Fibroblast of pulmonary artery (primary cell): Measurements from ENCODE around the gene SULT1A1.
"Not testable (repeated sequence)": the region's sequence is repeated elsewhere in the genome, so short reads cannot be mapped to it uniquely, and the experiment has no call there.

Source experiments
- DNase-seq: peaks from one replicate; pipeline ENCODE4 v3.0.0-alpha.2; 2010; ENCODE audit warnings: low read depth
- H3K4me3 ChIP-seq: replicated peaks from 2 replicates; pipeline ENCODE4 v1.5.1; 2011; ENCODE audit warnings: low read depth, mild to moderate bottlenecking, control low read depth, low read length, moderate library complexity
- CTCF ChIP-seq: IDR thresholded peaks from 2 replicates; pipeline ENCODE4 v1.5.1; 2011; ENCODE audit warnings: mild to moderate bottlenecking, control low read depth, low read length, inconsistent platforms; ENCODE audit errors: missing control alignments

SULT1A1 gene

GRCh38 chr16:28597692-28598261 lies 12.1 kb downstream of the SULT1A1 start:
- no peak overlapping the region for H3K4me3 ChIP-seq
- DNase-seq: no peak
- no peak for TF ChIP-seq CTCF

GRCh38 chr16:28596840-28597691 lies 12.8 kb downstream of the SULT1A1 start, which contains the start of gene SULT1A2:
SULT1A2 (minus strand) TSS chr16:28597050; CDS start chr16:28595930, 1,120 bp downstream.
- peak; percentile 20 for DNase-seq
- TF ChIP-seq CTCF: no peak

DNA sequence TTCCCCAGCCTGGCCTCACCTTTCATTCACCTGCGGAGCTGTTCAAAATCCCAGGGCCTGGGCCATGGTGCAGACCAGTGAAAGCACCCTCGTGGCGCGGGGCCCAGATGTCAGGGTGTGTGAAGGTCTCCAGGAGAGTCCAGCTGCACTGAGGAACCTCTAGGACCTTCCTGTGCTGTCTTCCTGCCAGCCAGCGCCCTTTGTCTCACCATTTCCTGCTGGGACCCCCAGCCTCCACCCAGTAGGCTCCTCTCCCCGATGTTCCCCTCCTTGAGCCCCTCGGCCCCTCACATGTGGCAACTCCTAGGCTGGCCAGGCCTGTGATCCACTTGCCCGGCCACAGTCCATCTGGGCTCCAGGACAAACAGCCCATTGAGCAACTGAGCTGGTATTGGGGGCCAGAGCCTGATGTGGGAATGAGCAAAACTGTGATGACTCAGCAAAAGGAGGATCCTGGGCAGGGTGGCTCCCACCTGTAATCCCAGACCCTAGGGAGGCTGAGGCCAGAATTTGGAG lies 13.7 kb downstream of the SULT1A1 start:
- H3K4me3 ChIP-seq: no peak overlapping the region
- no peak for DNase-seq
- TF ChIP-seq CTCF: no peak

More at GRCh38 chr16:28596840-28597691, 12.8 kb downstream of the SULT1A1 start, which contains the start of gene SULT1A2:
- H3K4me3 ChIP-seq: no peak within 1 kb of the TSS

DNA sequence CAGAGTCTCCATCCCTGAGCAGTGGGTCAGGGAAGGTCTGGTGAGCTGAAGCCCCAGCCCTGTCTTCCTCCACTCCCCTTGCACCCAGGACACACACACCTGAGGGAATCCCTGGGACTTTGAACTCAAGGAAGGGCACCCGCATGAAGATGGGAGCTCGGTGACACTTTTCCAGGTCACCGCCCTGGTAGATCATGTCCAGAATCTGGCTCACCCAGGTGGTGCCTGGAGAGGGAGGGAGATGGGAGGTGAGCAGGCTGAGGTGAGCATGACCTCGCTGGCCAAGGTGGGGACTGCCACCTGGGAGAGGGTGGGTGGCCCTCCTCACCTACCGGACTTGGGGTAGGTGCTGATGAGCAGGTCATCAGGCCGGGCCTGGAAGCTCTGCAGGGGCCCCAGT lies 14.4 kb downstream of the SULT1A1 start:
- not testable (repeated sequence) for H3K4me3 ChIP-seq, DNase-seq

DNA sequence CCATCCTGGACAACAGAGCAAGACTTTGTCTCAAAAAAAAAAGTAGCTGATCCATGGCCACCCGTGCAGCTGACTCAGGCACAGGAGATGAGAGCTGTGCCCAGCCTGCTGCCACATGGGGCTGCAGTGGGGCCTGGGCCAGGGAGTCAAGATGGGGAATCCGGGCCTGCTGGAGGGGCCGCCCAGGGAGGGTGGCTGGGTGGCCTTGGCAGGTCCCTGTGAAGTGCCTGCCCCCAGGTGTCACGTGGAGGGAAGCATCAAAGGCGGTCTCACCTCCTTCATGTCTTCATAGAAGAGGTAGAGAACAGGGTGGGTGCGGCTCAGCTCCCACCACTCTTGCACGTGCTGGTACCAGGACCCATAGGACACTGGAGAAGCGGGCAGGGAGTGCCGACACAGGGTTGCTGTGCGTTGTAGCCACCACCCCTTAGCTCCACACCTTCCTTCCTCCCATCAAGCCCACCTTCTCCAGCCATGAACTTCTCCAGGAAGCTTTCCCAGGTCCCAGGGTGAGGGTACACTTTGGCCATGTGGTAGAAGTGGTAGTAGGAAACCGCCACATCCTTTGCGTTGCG lies 16.8 kb downstream of the SULT1A1 start:
- H3K4me3 ChIP-seq: no peak overlapping the region
- TF ChIP-seq CTCF: no peak
- no peak for DNase-seq

GRCh38 chr16:28592511-28592910 lies 17.3 kb downstream of the SULT1A1 start:
- no peak overlapping the region for H3K4me3 ChIP-seq
- no peak for DNase-seq
- no peak for TF ChIP-seq CTCF

- no peak for TF ChIP-seq CTCF
- no peak overlapping the region for H3K4me3 ChIP-seq
- no peak for DNase-seq
Measured at GRCh38 chr16:28591355-28591754, 18.5 kb downstream of the SULT1A1 start.
